IMR-90 (cell line): Measurements from ENCODE around the gene CRAMP1. TPM values are rescaled to one million over a fixed set of nuclear protein-coding genes. Genes with fewer than 3 reads are reported as not detected.

Source experiments
- polyA plus RNA-seq, 3 experiments: library from polyadenylated mRNA; depleted of rRNA; stranded (reverse); fragments of >200 nt; gene quantifications; 2 replicates each; pipeline ENCODE4 v1.2.3, GENCODE V29; 2012; ENCODE audit warnings: low replicate concordance in 1 of 3
- total RNA-seq: library from RNA; depleted of rRNA; stranded (reverse); fragments of >200 nt; gene quantifications from 2 replicates; pipeline ENCODE4 v1.2.3, GENCODE V29; 2012; rRNA removed

The CRAMP1 gene
- total and polyA plus RNA-seq, 2 of the 4 experiments (the other 2 are of a cell fraction) = 3.2 to 12.0 TPM

Other genes starting within 250 kb of the CRAMP1 start
- 3.6 and 4.1 TPM in 2 replicates for gene UNKL, start 197.7 kb upstream of the CRAMP1 start, total RNA-seq
- 13.3 and 15.1 TPM in 2 replicates for gene UNKL, start 197.7 kb upstream of the CRAMP1 start, polyA plus RNA-seq (2012; rRNA removed)
- gene UQCC4, start 191.6 kb upstream of the CRAMP1 start, total RNA-seq = 15.1 and 18.1 TPM in 2 replicates
- 17.2 and 21.2 TPM in 2 replicates for gene UQCC4, start 191.6 kb upstream of the CRAMP1 start, polyA plus RNA-seq (2012; rRNA removed)
- gene PERCC1, start 181.3 kb upstream of the CRAMP1 start, total RNA-seq = not detected in 2 replicates
- gene PERCC1, start 181.3 kb upstream of the CRAMP1 start, polyA plus RNA-seq (2012; rRNA removed) = not detected in 2 replicates
- under 0.01 TPM in 1 of 2 replicates, not detected in the other for gene CCDC154, start 167.8 kb upstream of the CRAMP1 start, total RNA-seq
- gene CCDC154, start 167.8 kb upstream of the CRAMP1 start, polyA plus RNA-seq (2012; rRNA removed) = 0.09 TPM in 1 of 2 replicates, not detected in the other
- gene CLCN7, start 137.3 kb upstream of the CRAMP1 start, total RNA-seq = 10.8 TPM in 2 replicates
- gene CLCN7, start 137.3 kb upstream of the CRAMP1 start, polyA plus RNA-seq (2012; rRNA removed) = 45.2 and 52.9 TPM in 2 replicates
- not detected in 2 replicates for gene PTX4, start 123.4 kb upstream of the CRAMP1 start, total RNA-seq
- gene PTX4, start 123.4 kb upstream of the CRAMP1 start, polyA plus RNA-seq (2012; rRNA removed) = 0.07 TPM in 1 of 2 replicates, not detected in the other
- 5.8 and 6.6 TPM in 2 replicates for gene TELO2, start 119.0 kb upstream of the CRAMP1 start, total RNA-seq
- 26.6 and 28.2 TPM in 2 replicates for gene TELO2, start 119.0 kb upstream of the CRAMP1 start, polyA plus RNA-seq (2012; rRNA removed)
- 7.0 and 7.2 TPM in 2 replicates for gene TMEM204, start 78.7 kb upstream of the CRAMP1 start, total RNA-seq
- 12.3 and 13.2 TPM in 2 replicates for gene TMEM204, start 78.7 kb upstream of the CRAMP1 start, polyA plus RNA-seq (2012; rRNA removed)
- 20.3 and 24.2 TPM in 2 replicates for gene IFT140, start 288 bp upstream of the CRAMP1 start, total RNA-seq
- 8.4 and 9.2 TPM in 2 replicates for gene IFT140, start 288 bp upstream of the CRAMP1 start, polyA plus RNA-seq (2012; rRNA removed)
- gene JPT2, start 65.9 kb downstream of the CRAMP1 start, total RNA-seq = 40.0 and 48.0 TPM in 2 replicates
- 41.5 and 57.2 TPM in 2 replicates for gene JPT2, start 65.9 kb downstream of the CRAMP1 start, polyA plus RNA-seq (2012; rRNA removed)
- gene MAPK8IP3, start 93.8 kb downstream of the CRAMP1 start, total RNA-seq = 15.6 and 17.0 TPM in 2 replicates
- 69.1 and 73.0 TPM in 2 replicates for gene MAPK8IP3, start 93.8 kb downstream of the CRAMP1 start, polyA plus RNA-seq (2012; rRNA removed)
- gene NME3, start 159.2 kb downstream of the CRAMP1 start, total RNA-seq = 12.7 and 15.3 TPM in 2 replicates
- 41.2 and 61.6 TPM in 2 replicates for gene NME3, start 159.2 kb downstream of the CRAMP1 start, polyA plus RNA-seq (2012; rRNA removed)
- gene EME2, start 160.4 kb downstream of the CRAMP1 start, total RNA-seq = 1.3 and 1.4 TPM in 2 replicates
- gene EME2, start 160.4 kb downstream of the CRAMP1 start, polyA plus RNA-seq (2012; rRNA removed) = 9.6 and 11.1 TPM in 2 replicates
- gene MRPS34, start 160.8 kb downstream of the CRAMP1 start, total RNA-seq = 68.5 and 73.3 TPM in 2 replicates
- gene MRPS34, start 160.8 kb downstream of the CRAMP1 start, polyA plus RNA-seq (2012; rRNA removed) = 80.4 and 87.2 TPM in 2 replicates
- gene SPSB3, start 170.2 kb downstream of the CRAMP1 start, total RNA-seq = 9.1 and 10.6 TPM in 2 replicates
- gene SPSB3, start 170.2 kb downstream of the CRAMP1 start, polyA plus RNA-seq (2012; rRNA removed) = 30.8 and 34.0 TPM in 2 replicates
- gene NUBP2, start 170.6 kb downstream of the CRAMP1 start, total RNA-seq = 51.1 and 131 TPM in 2 replicates
- 62.6 and 75.9 TPM in 2 replicates for gene NUBP2, start 170.6 kb downstream of the CRAMP1 start, polyA plus RNA-seq (2012; rRNA removed)
- not detected in 2 replicates for gene IGFALS, start 181.3 kb downstream of the CRAMP1 start, total RNA-seq
- not detected in 2 replicates for gene IGFALS, start 181.3 kb downstream of the CRAMP1 start, polyA plus RNA-seq (2012; rRNA removed)
- 30.8 and 35.6 TPM in 2 replicates for gene HAGH, start 214.5 kb downstream of the CRAMP1 start, total RNA-seq
- 52.2 and 58.6 TPM in 2 replicates for gene HAGH, start 214.5 kb downstream of the CRAMP1 start, polyA plus RNA-seq (2012; rRNA removed)
- 85.8 and 85.9 TPM in 2 replicates for gene FAHD1, start 214.8 kb downstream of the CRAMP1 start, total RNA-seq
- gene FAHD1, start 214.8 kb downstream of the CRAMP1 start, polyA plus RNA-seq (2012; rRNA removed) = 65.3 and 81.8 TPM in 2 replicates